Tibial nerve (tissue), 3 donors: Measurements from ENCODE around the gene PAQR6.

Experiments
- CTCF ChIP-seq, 5 experiments: fragments of 200-600 bp in 3 of 5; fragments of 450-650 bp in 2 of 5; sonication (generic) in 3 of 5; IDR thresholded peaks; one replicate each; pipeline ENCODE4 v1.5.1; 2016 to 2019; ENCODE audit warnings: antibody characterized with exemption in 5 of 5, mild to moderate bottlenecking in 3 of 5, moderate library complexity in 2 of 5
- POLR2A ChIP-seq, 2 donors: fragments of 450-650 bp; IDR thresholded peaks; one replicate each; pipeline ENCODE4 v1.6.1; 2017; ENCODE audit warnings: antibody characterized with exemption in 2 of 2, mild to moderate bottlenecking in 2 of 2, moderate library complexity in 2 of 2

DNA sequence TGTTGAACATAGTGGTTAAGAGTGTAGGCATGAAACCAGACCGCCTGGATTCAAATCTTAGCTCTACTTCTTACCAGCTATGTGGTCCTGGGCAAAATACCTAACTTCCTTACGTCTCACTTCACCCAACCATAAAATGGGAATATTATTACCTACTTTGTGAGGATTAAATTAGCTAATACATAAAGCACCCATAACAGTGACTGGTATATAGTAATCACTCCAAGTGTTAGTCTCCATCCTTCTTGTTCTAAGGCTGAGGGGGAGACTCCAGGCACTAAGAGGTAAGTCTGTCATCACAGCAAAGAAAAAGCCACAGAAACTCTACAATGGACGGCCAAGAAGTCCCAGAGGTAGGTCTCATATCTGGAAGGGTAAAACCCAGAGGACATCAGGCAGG lies 32.0 kb upstream of the PAQR6 start:
- TF ChIP-seq CTCF (IDR thresholded peaks at IDR 0.05) (no peak), POLR2A (IDR thresholded peaks at IDR 0.05) (no peak)
